ENCODE data around the gene HS2ST1.
"Not testable (repeated sequence)": the region's sequence is repeated elsewhere in the genome, so short reads cannot be mapped to it uniquely, and the experiment has no call there.

HS2ST1 gene

GRCh38 chr1:86926883-86927282, 12.4 kb downstream of the HS2ST1 start:
- DNase-seq = no peak

GRCh38 chr1:86928819-86929218, 14.4 kb downstream of the HS2ST1 start:
- DNase-seq = no peak

- DNase-seq = no peak
Measured at GRCh38 chr1:86933051-86933450, 18.6 kb downstream of the HS2ST1 start.

- peak; percentile 12 for DNase-seq
Measured at GRCh38 chr1:86933562-86934377, 19.3 kb downstream of the HS2ST1 start.

- DNase-seq = no peak
Measured at GRCh38 chr1:86938450-86938849, 24.0 kb downstream of the HS2ST1 start.

- no peak for DNase-seq
Measured at GRCh38 chr1:86938855-86939254, 24.4 kb downstream of the HS2ST1 start.

GRCh38 chr1:86939406-86939805, 25.0 kb downstream of the HS2ST1 start:
- DNase-seq = no peak

GRCh38 chr1:86940599-86940998, 26.2 kb downstream of the HS2ST1 start:
- DNase-seq = no peak

- DNase-seq = no peak
Measured at GRCh38 chr1:86942042-86942441, 27.6 kb downstream of the HS2ST1 start.

- no peak for DNase-seq
Measured at GRCh38 chr1:86942743-86943142, 28.3 kb downstream of the HS2ST1 start.

GRCh38 chr1:86948212-86948611, 33.8 kb downstream of the HS2ST1 start:
- DNase-seq = no peak

GRCh38 chr1:86950712-86951419, 36.4 kb downstream of the HS2ST1 start:
- DNase-seq = no peak

- no peak for DNase-seq
Measured at GRCh38 chr1:86951430-86951829, 37.0 kb downstream of the HS2ST1 start.

GRCh38 chr1:86953167-86953566, 38.7 kb downstream of the HS2ST1 start:
- DNase-seq = no peak

GRCh38 chr1:86955678-86956077, 41.2 kb downstream of the HS2ST1 start:
- no peak for DNase-seq

GRCh38 chr1:86956221-86956620, 41.8 kb downstream of the HS2ST1 start:
- no peak for DNase-seq

GRCh38 chr1:86957221-86957620, 42.8 kb downstream of the HS2ST1 start:
- DNase-seq = no peak

- no peak for DNase-seq
Measured at GRCh38 chr1:86960548-86960947, 46.1 kb downstream of the HS2ST1 start.

- not testable (repeated sequence) for DNase-seq
Measured at GRCh38 chr1:86963841-86964240, 49.4 kb downstream of the HS2ST1 start.

GRCh38 chr1:86965012-86965826, 50.8 kb downstream of the HS2ST1 start:
- peak; percentile 23 for DNase-seq

- DNase-seq = no peak
Measured at GRCh38 chr1:86965827-86966182, 51.4 kb downstream of the HS2ST1 start.

GRCh38 chr1:86970938-86971337, 56.5 kb downstream of the HS2ST1 start:
- DNase-seq = no peak

GRCh38 chr1:86971778-86972177, 57.3 kb downstream of the HS2ST1 start:
- no peak for DNase-seq

GRCh38 chr1:86972262-86972661, 57.8 kb downstream of the HS2ST1 start:
- peak; percentile 63 for DNase-seq

Measured in COR-L47 (cell line).